K562 (cell line): ENCODE results near the gene SLC33A1. TPM values are rescaled to one million over a fixed set of nuclear protein-coding genes. Genes with fewer than 3 reads are reported as not detected.

Experiments used
- ATAC-seq: fragments of 200-7000 bp; cut with Tn5 transposase; 3 replicates; pipeline ENCODE4 v1.9.1; 2020; ENCODE audit warnings: moderate library complexity
- BruUV-seq: library from RNA; stranded (reverse); fragments of 400-500 nt; replicated peaks from 2 replicates; lab custom pipeline; 2021; lab: Mats Ljungman, UMichigan
- CTCF ChIA-PET: fragments of 300-600 bp; formaldehyde crosslinking; extraction: SDS; loops from one replicate; lab custom pipeline; 2021; ENCODE audit warnings: low intra/inter-chr PET ratio; lab: Yijun Ruan, JAX
- POLR2A ChIA-PET: fragments of 300-600, 350-650 bp; sonication (Branson Sonifier 250); formaldehyde crosslinking; extraction: SDS; loops from one replicate; lab custom pipeline; 2021; ENCODE audit warnings: antibody characterized with exemption, inconsistent platforms; lab: Yijun Ruan, JAX
- DNase-seq, 4 experiments: peaks; one replicate each; pipeline versions ENCODE4 v3.0.0 to v3.0.0-alpha.2; 2011 to 2018; ENCODE audit warnings: low spot score in 3 of 4, mixed read lengths in 3 of 4; ENCODE audit errors: extremely low read depth in 1 of 4
- FAIRE-seq: peaks from 2 replicates; lab custom pipeline; 2011; peaks lifted over from hg19 to GRCh38; lab: Jason Lieb, UNC
- H2AFZ ChIP-seq: 2 replicates; pipeline ENCODE4 v1.6.0; 2011; ENCODE audit warnings: low read depth, low read length, control low read depth, inconsistent platforms
- H3K27ac ChIP-seq: fragments of 200-600 bp; 3 replicates; pipeline ENCODE4 v1.8.0; 2011; ENCODE audit warnings: low read depth, mild to moderate bottlenecking, control low read depth, inconsistent platforms, low read length, moderate library complexity, mixed read lengths; ENCODE audit errors: extremely low read depth
- H3K27me3 ChIP-seq, 2 experiments: fragments of 300-600 bp in 1 of 2; 2 replicates in 1 of 2; 3 replicates in 1 of 2; pipeline versions ENCODE4 v1.6.0 to v1.8.0; 2011; ENCODE audit warnings: inconsistent platforms in 2 of 2, low read length in 2 of 2, mild to moderate bottlenecking in 1 of 2, mixed read lengths in 1 of 2, moderate library complexity in 1 of 2; ENCODE audit not compliant: control insufficient read depth in 2 of 2, insufficient read depth in 2 of 2
- H3K36me3 ChIP-seq: fragments of 300-600 bp; 3 replicates; pipeline ENCODE4 v1.8.0; 2011; ENCODE audit warnings: mild to moderate bottlenecking, low read length, inconsistent platforms; ENCODE audit not compliant: control insufficient read depth, insufficient read depth
- H3K4me1 ChIP-seq, 2 experiments: fragments of 200-600 bp in 1 of 2; replicated peaks in 1 of 2; 2 replicates in 1 of 2; 3 replicates in 1 of 2; pipeline versions ENCODE4 v1.5.1 to v1.8.0; 2011; ENCODE audit warnings: inconsistent platforms in 2 of 2, low read length in 2 of 2, mild to moderate bottlenecking in 1 of 2, mixed read lengths in 1 of 2, moderate library complexity in 1 of 2; ENCODE audit not compliant: control insufficient read depth in 2 of 2, insufficient read depth in 2 of 2
- H3K4me2 ChIP-seq: 2 replicates; pipeline ENCODE4 v1.6.1; 2011; ENCODE audit warnings: low read length, control low read depth, inconsistent platforms, mixed read lengths; ENCODE audit not compliant: insufficient read depth
- H3K4me3 ChIP-seq: fragments of 200-600 bp; sonication (generic), shearing (Covaris generic); 2 replicates; pipeline ENCODE4 v1.5.1; 2016; ENCODE audit warnings: control low read depth, inconsistent platforms
- H3K79me2 ChIP-seq: fragments of 200-600 bp; 3 replicates; pipeline ENCODE4 v1.8.0; 2011; ENCODE audit warnings: low read length, inconsistent platforms; ENCODE audit not compliant: control insufficient read depth, insufficient read depth
- H3K9ac ChIP-seq, 2 experiments: 2 replicates each; pipeline versions ENCODE4 v1.6.0 to v1.6.1; 2011; ENCODE audit warnings: low read depth in 2 of 2, low read length in 2 of 2, control low read depth in 1 of 2, inconsistent platforms in 1 of 2, mild to moderate bottlenecking in 1 of 2, mixed read lengths in 1 of 2; ENCODE audit not compliant: insufficient read depth in 1 of 2
- H3K9me1 ChIP-seq: one replicate; pipeline ENCODE4 v1.6.0; 2011; ENCODE audit warnings: inconsistent platforms, mild to moderate bottlenecking, low read length, moderate library complexity; ENCODE audit not compliant: control insufficient read depth, insufficient read depth
- H3K9me3 ChIP-seq: replicated peaks from 2 replicates; pipeline ENCODE4 v1.5.1; 2011; ENCODE audit warnings: low read depth, low read length, inconsistent platforms; ENCODE audit not compliant: control insufficient read depth, insufficient read depth
- H4K20me1 ChIP-seq: replicated peaks from 2 replicates; pipeline ENCODE4 v1.6.1; 2011; ENCODE audit warnings: low read length, inconsistent platforms, mixed read lengths; ENCODE audit not compliant: control insufficient read depth, insufficient read depth
- ARID1B ChIP-seq: fragments of 450-650 bp; IDR thresholded peaks from 2 replicates; pipeline ENCODE4 v1.6.1; 2016; ENCODE audit warnings: antibody characterized with exemption, mild to moderate bottlenecking, inconsistent platforms
- CBFA2T3 ChIP-seq: fragments of 450-650 bp; IDR thresholded peaks from 2 replicates; pipeline ENCODE4 v1.6.1; 2017
- HOXB6 ChIP-seq: fragments of 250-450 bp; sonication (Bioruptor Pico); IDR thresholded peaks from 2 replicates; pipeline ENCODE4 v1.5.1; 2022; ENCODE audit warnings: mild to moderate bottlenecking, borderline replicate concordance
- L3MBTL2 ChIP-seq: fragments of 450-650 bp; IDR thresholded peaks from 2 replicates; pipeline ENCODE4 v1.6.1; 2016; ENCODE audit warnings: mild to moderate bottlenecking, moderate library complexity
- NR2C2 ChIP-seq, 2 experiments: fragments of 200-800 bp in 1 of 2; sonication (Bioruptor generic) in 1 of 2; sonication (generic) in 1 of 2; formaldehyde crosslinking in 1 of 2; IDR thresholded peaks; 2 replicates each; pipeline versions ENCODE4 v1.6.1 to v1.8.0; 2016 to 2022; ENCODE audit warnings: mild to moderate bottlenecking in 1 of 2, missing compliant biosample characterization in 1 of 2, missing genetic modification characterization in 1 of 2, missing genetic modification reagents in 1 of 2
- PYGO2 ChIP-seq: fragments of 450-650 bp; IDR thresholded peaks from 2 replicates; pipeline ENCODE4 v1.6.1; 2016; ENCODE audit warnings: mild to moderate bottlenecking, missing genetic modification characterization, moderate library complexity, missing compliant biosample characterization
- RCOR1 ChIP-seq, 2 experiments: IDR thresholded peaks; 2 replicates each; pipeline ENCODE4 v1.6.1; 2012; ENCODE audit warnings: low read depth in 2 of 2, low read length in 2 of 2, borderline replicate concordance in 1 of 2, improper control_type of control experiment in 1 of 2
- TEAD4 ChIP-seq, 2 experiments: sonication (generic) in 1 of 2; formaldehyde crosslinking in 1 of 2; IDR thresholded peaks; 2 replicates each; pipeline versions ENCODE4 v1.6.1 to v1.8.0; 2012 to 2022; ENCODE audit warnings: borderline replicate concordance in 1 of 2, inconsistent platforms in 1 of 2, low read length in 1 of 2, mild to moderate bottlenecking in 1 of 2, missing genetic modification reagents in 1 of 2
- ZBTB17 ChIP-seq: fragments of 450-650 bp; formaldehyde crosslinking; IDR thresholded peaks from 2 replicates; pipeline ENCODE4 v1.4.0; 2020; ENCODE audit warnings: mild to moderate bottlenecking
- ZC3H11A ChIP-seq: IDR thresholded peaks from 2 replicates; pipeline ENCODE4 v1.6.1; 2012; ENCODE audit warnings: low read depth, low read length, improper control_type of control experiment
- in situ Hi-C: fragments of 300-500 bp; cut with MboI; formaldehyde crosslinking; loops from 4 replicates; pipeline ENCODE4 v1.15.0; 2018; ENCODE audit warnings: inconsistent platforms, mixed read lengths
- intact Hi-C: fragments of 100-400 bp; cut with micrococcal nuclease; formaldehyde crosslinking; loops from 2 replicates; pipeline ENCODE4 v1.14.2; 2022
- polyA plus RNA-seq, 8 experiments: library from polyadenylated mRNA; depleted of rRNA in 4 of 8; stranded (reverse) in 5 of 8; unstranded in 3 of 8; fragments of >200 nt; fragmentation: Nextera tagmentation in 2 of 8; fragmentation: Illumina TruSeq in 1 of 8; extraction: Ambion mirVana in 2 of 8; extraction: Trizol in 1 of 8; gene quantifications; 2 replicates each; pipeline versions ENCODE4 v1.2.1 to v1.2.3, GENCODE V29; 2011 to 2014; ENCODE audit warnings: inconsistent platforms in 1 of 8, missing spikeins in 1 of 8
- total RNA-seq, 7 experiments: library from RNA; depleted of rRNA in 6 of 7; stranded (reverse); fragments of >200 nt in 6 of 7; fragmentation: Illumina TruSeq in 2 of 7; extraction: Trizol in 2 of 7; gene quantifications; 2 replicates each; pipeline versions ENCODE4 v1.2.1 to v1.2.3, GENCODE V29; 2011 to 2021; ENCODE audit warnings: low replicate concordance in 1 of 7
- TF ChIP-seq, protein P1 (sequence below): sonication (generic); IDR thresholded peaks from 2 replicates; pipeline ENCODE4 v1.6.1; 2016
- TF ChIP-seq, protein P2 (sequence below), 2 experiments: fragments of 450-650 bp in 1 of 2; sonication (generic) in 1 of 2; formaldehyde crosslinking in 1 of 2; IDR thresholded peaks; 2 replicates each; pipeline versions ENCODE4 v1.7.1 to v1.9.0; 2016 to 2022; ENCODE audit warnings: inconsistent platforms in 1 of 2, mild to moderate bottlenecking in 1 of 2, missing genetic modification reagents in 1 of 2

SLC33A1 gene
- total and polyA plus RNA-seq, 9 of the 15 experiments (the other 6 are each of a cell fraction or from before 2014, with no cell fraction given) = 6.2 to 26.8 (median 19.6) TPM

DNA sequence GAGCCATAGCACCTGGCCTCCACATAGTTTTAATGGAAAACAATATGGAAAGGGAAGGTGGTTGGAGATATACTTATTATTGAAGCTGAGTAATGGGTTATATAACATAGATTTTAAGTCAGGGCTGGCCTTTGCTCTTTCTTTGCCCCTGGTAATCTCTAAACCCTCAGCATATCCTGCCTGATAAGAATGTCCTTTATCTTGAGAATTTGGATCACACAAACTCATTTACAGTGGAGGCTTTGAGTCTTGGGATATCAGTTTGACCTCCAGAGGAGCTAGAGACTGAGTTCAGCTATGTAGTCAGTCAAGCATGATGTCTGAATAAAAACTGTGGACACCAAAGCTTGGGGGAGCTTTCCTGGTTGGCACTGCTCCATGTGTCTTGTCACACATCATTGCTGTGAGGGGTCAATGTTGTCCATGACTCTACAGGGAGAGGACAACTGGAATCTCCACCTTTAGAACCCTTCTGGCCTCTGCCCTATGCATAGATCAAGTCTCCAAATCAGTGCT, 39.1 kb downstream of the SLC33A1 start:
- Histone ChIP-seq H3K36me3 (no peaks in the 10 kb centered on the region), H2AFZ (no peak overlapping the region), H3K9me1 (no peaks in the 10 kb centered on the region), H3K4me3 (no peak overlapping the region), H3K4me1 (peaks cover 0 to 6% of the 10 kb centered on the region in 2 experiments; a peak in 2 of 5 replicates), H3K27ac (no peak overlapping the region), H3K79me2 (no peaks in the 10 kb centered on the region), H3K9me3 (no peaks in the 10 kb centered on the region), H3K27me3 (no peaks in the 10 kb centered on the region), H4K20me1 (no peaks in the 10 kb centered on the region), H3K9ac (no peak overlapping the region), H3K4me2 (no peak overlapping the region)
- ATAC-seq (peak; percentile 50; the same call in 2 of the 3 replicates), FAIRE-seq (no peak), DNase-seq (peak in 1 of 4 experiments; percentile 28)
- ChIA-PET CTCF (no interaction called here), POLR2A (interaction anchor here (1.1 to 2.0 kb wide), 3 partner anchors 10 to 22 kb away, joined by 3 to 12 read pairs (median 3); partner anchors contain the start of gene C3orf33)
- intact Hi-C loops = no loop called here
- in situ Hi-C loops = no loop called here
- no TSS peak for BruUV-seq
- TF ChIP-seq, protein P1, sequence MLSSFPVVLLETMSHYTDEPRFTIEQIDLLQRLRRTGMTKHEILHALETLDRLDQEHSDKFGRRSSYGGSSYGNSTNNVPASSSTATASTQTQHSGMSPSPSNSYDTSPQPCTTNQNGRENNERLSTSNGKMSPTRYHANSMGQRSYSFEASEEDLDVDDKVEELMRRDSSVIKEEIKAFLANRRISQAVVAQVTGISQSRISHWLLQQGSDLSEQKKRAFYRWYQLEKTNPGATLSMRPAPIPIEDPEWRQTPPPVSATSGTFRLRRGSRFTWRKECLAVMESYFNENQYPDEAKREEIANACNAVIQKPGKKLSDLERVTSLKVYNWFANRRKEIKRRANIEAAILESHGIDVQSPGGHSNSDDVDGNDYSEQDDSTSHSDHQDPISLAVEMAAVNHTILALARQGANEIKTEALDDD = peak; percentile 63; the same call in 1 of the 2 replicates
- TF ChIP-seq ZC3H11A (no peak), TEAD4 (IDR thresholded peaks at IDR 0.05; ENCODE audit: low read length) (peak; percentile 58), TEAD4 (CRISPR knock-in tag; IDR thresholded peaks at IDR 0.05; ENCODE audit: borderline replicate concordance) (no peak), RCOR1 (IDR thresholded peaks at IDR 0.05; ENCODE audit: borderline replicate concordance in 1 of 2, low read depth in 2 of 2, low read length in 2 of 2) (peak in 1 of 2 experiments; percentile 42; a peak in 1 of 4 replicates), PYGO2 (tag) (0 out of 2 replicates have a peak, but pooled peaks have one; percentile 16), ZBTB17 (CRISPR knock-in tag) (no peak), HOXB6 (no peak), ARID1B (peak; percentile 39; the same call in 1 of the 2 replicates), CBFA2T3 (peak; percentile 65), L3MBTL2 (no peak), NR2C2 (CRISPR knock-in tag; IDR thresholded peaks at IDR 0.05) (no peak), NR2C2 (tag; IDR thresholded peaks at IDR 0.05) (peak; percentile 18; the same call in 1 of the 2 replicates)
- TF ChIP-seq, protein P2, sequence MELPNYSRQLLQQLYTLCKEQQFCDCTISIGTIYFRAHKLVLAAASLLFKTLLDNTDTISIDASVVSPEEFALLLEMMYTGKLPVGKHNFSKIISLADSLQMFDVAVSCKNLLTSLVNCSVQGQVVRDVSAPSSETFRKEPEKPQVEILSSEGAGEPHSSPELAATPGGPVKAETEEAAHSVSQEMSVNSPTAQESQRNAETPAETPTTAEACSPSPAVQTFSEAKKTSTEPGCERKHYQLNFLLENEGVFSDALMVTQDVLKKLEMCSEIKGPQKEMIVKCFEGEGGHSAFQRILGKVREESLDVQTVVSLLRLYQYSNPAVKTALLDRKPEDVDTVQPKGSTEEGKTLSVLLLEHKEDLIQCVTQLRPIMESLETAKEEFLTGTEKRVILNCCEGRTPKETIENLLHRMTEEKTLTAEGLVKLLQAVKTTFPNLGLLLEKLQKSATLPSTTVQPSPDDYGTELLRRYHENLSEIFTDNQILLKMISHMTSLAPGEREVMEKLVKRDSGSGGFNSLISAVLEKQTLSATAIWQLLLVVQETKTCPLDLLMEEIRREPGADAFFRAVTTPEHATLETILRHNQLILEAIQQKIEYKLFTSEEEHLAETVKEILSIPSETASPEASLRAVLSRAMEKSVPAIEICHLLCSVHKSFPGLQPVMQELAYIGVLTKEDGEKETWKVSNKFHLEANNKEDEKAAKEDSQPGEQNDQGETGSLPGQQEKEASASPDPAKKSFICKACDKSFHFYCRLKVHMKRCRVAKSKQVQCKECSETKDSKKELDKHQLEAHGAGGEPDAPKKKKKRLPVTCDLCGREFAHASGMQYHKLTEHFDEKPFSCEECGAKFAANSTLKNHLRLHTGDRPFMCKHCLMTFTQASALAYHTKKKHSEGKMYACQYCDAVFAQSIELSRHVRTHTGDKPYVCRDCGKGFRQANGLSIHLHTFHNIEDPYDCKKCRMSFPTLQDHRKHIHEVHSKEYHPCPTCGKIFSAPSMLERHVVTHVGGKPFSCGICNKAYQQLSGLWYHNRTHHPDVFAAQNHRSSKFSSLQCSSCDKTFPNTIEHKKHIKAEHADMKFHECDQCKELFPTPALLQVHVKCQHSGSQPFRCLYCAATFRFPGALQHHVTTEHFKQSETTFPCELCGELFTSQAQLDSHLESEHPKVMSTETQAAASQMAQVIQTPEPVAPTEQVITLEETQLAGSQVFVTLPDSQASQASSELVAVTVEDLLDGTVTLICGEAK (IDR thresholded peaks at IDR 0.05) = no peak
- TF ChIP-seq, protein P2 (CRISPR knock-in tag; IDR thresholded peaks at IDR 0.05) = no peak
